ENCODE measurements around the gene CST9L. TPM values are rescaled to one million over a fixed set of nuclear protein-coding genes. Genes with fewer than 3 reads are reported as not detected.

The CST9L gene
- polyA plus RNA-seq, 1 experiment = not detected

- Histone ChIP-seq H3K4me3 (ENCODE audit: low read depth, low read length) (no peak overlapping the region), H3K27me3 (ENCODE audit: control insufficient read depth, insufficient read depth, low read length) (peaks cover 4% of the 10 kb centered on the region; the same call in 1 of the 2 replicates), H3K36me3 (ENCODE audit: control insufficient read depth, insufficient read depth, low read length) (no peaks in the 10 kb centered on the region)
- DNase-seq (ENCODE audit: low read depth) = no peak
- no peak for TF ChIP-seq CTCF (IDR thresholded peaks at IDR 0.05; ENCODE audit: insufficient read depth, low read depth, low read length)
- ChIA-PET POLR2A (no interaction called here), CTCF (interaction anchor here (0.9 to 9.2 kb wide), 5 partner anchors 9 to 258 kb away, joined by 3 to 112 read pairs (median 4); partner anchors contain the start of gene NXT1)
Measured at GRCh38 chr20:23608251-23608846, 40.1 kb upstream of the CST9L start.

GRCh38 chr20:23607497-23608245, 39.4 kb upstream of the CST9L start:
- Histone ChIP-seq H3K4me3 (ENCODE audit: low read depth, low read length) (no peak overlapping the region), H3K27me3 (ENCODE audit: control insufficient read depth, insufficient read depth, low read length) (peaks cover 4% of the 10 kb centered on the region; the same call in 1 of the 2 replicates), H3K36me3 (ENCODE audit: control insufficient read depth, insufficient read depth, low read length) (no peaks in the 10 kb centered on the region)
- ChIA-PET CTCF (interaction anchor here (0.8 to 9.2 kb wide), 10 partner anchors 8 to 258 kb away, joined by 3 to 112 read pairs (median 3); partner anchors contain the start of genes CSTL1 and NXT1), POLR2A (no interaction called here)
- no peak for TF ChIP-seq CTCF (IDR thresholded peaks at IDR 0.05; ENCODE audit: insufficient read depth, low read depth, low read length)
- DNase-seq (ENCODE audit: low read depth) = no peak

- Histone ChIP-seq H3K36me3 (ENCODE audit: control insufficient read depth, insufficient read depth, low read length) (no peaks in the 10 kb centered on the region), H3K27me3 (ENCODE audit: control insufficient read depth, insufficient read depth, low read length) (peaks cover 5% of the 10 kb centered on the region; the same call in 1 of the 2 replicates), H3K4me3 (ENCODE audit: low read depth, low read length) (no peak overlapping the region)
- ChIA-PET POLR2A (no interaction called here), CTCF (interaction anchor here (0.8 to 9.2 kb wide), 10 partner anchors 10 to 170 kb away, joined by 3 to 112 read pairs (median 3); partner anchors contain the start of gene CSTL1)
- peak; percentile 97 for TF ChIP-seq CTCF (IDR thresholded peaks at IDR 0.05; ENCODE audit: insufficient read depth, low read depth, low read length)
- no peak for DNase-seq (ENCODE audit: low read depth)
Measured at GRCh38 chr20:23606652-23607049, 38.4 kb upstream of the CST9L start.

GRCh38 chr20:23605867-23606651, 37.8 kb upstream of the CST9L start, which contains the start of gene CST9:
CST9 (minus strand) TSS chr20:23605917; CDS start chr20:23605864, 53 bp downstream.
- H3K36me3 ChIP-seq (ENCODE audit: control insufficient read depth, insufficient read depth, low read length) = no peaks in the 10 kb centered on the region
- no peak for TF ChIP-seq CTCF (IDR thresholded peaks at IDR 0.05; ENCODE audit: insufficient read depth, low read depth, low read length)
- H3K4me3 ChIP-seq (ENCODE audit: low read depth, low read length) = no peak within 1 kb of the TSS
- POLR2A ChIA-PET = no interaction called here
- CTCF ChIA-PET = interaction anchor here (0.8 to 9.2 kb wide), 8 partner anchors 9 to 169 kb away, joined by 3 to 112 read pairs (median 6); no protein-coding TSS in a partner anchor
- DNase-seq (ENCODE audit: low read depth) = no peak
- H3K27me3 ChIP-seq (ENCODE audit: control insufficient read depth, insufficient read depth, low read length) = peaks cover 5% of the 10 kb centered on the region; the same call in 1 of the 2 replicates
